OCI-LY1 (cell line): ENCODE results near the gene DPM3.

ENCODE experiments used
- H2AFZ ChIP-seq: fragments of 200-600 bp; sonication (generic), shearing (Covaris generic); 2 replicates; pipeline ENCODE4 v1.6.0; 2014; ENCODE audit warnings: antibody characterized with exemption, mild to moderate bottlenecking, low read length
- H3F3A ChIP-seq: fragments of 200-600 bp; sonication (generic), shearing (Covaris generic); 2 replicates; pipeline ENCODE4 v1.6.0; 2014; ENCODE audit warnings: mild to moderate bottlenecking, antibody characterized with exemption, low read length, moderate library complexity; ENCODE audit not compliant: insufficient read depth
- H3K27ac ChIP-seq: fragments of 200-600 bp; sonication (generic); 2 replicates; pipeline ENCODE4 v1.5.1; 2014; ENCODE audit warnings: low read length, mixed run types, mild to moderate bottlenecking, low read depth; ENCODE audit not compliant: poor library complexity, severe bottlenecking
- H3K27me3 ChIP-seq: fragments of 200-600 bp; sonication (generic); 2 replicates; pipeline ENCODE4 v1.6.0; 2014; ENCODE audit warnings: antibody characterized with exemption, mild to moderate bottlenecking, low read length, moderate library complexity; ENCODE audit not compliant: insufficient read depth
- H3K36me3 ChIP-seq: fragments of 200-600 bp; sonication (generic); 2 replicates; pipeline ENCODE4 v1.6.1; 2014; ENCODE audit warnings: mild to moderate bottlenecking, antibody characterized with exemption, low read length, moderate library complexity, mixed read lengths; ENCODE audit not compliant: insufficient read depth
- H3K4me1 ChIP-seq: fragments of 200-600 bp; sonication (generic); 2 replicates; pipeline ENCODE4 v1.5.1; 2014; ENCODE audit warnings: mild to moderate bottlenecking, low read length, moderate library complexity; ENCODE audit not compliant: insufficient read depth, severe bottlenecking
- H3K4me2 ChIP-seq: fragments of 200-600 bp; sonication (generic), shearing (Covaris generic); 2 replicates; pipeline ENCODE4 v1.6.1; 2014; ENCODE audit warnings: low read length
- H3K4me3 ChIP-seq: fragments of 200-600 bp; sonication (generic); 2 replicates; pipeline ENCODE4 v1.5.1; 2014; ENCODE audit warnings: low read length, low read depth, mild to moderate bottlenecking, mixed read lengths; ENCODE audit not compliant: poor library complexity, severe bottlenecking
- H3K79me2 ChIP-seq: fragments of 200-600 bp; shearing (Covaris generic); 2 replicates; pipeline ENCODE4 v1.6.1; 2016; ENCODE audit warnings: mixed run types, low read length, mixed read lengths; ENCODE audit not compliant: insufficient read depth
- H3K9ac ChIP-seq: fragments of 200-600 bp; sonication (generic), shearing (Covaris generic); 2 replicates; pipeline ENCODE4 v1.6.1; 2014; ENCODE audit warnings: mild to moderate bottlenecking, low read length, mixed read lengths
- H3K9me2 ChIP-seq: fragments of 200-600 bp; sonication (generic), shearing (Covaris generic); 2 replicates; pipeline ENCODE4 v1.6.1; 2014; ENCODE audit warnings: low read depth, mild to moderate bottlenecking, low read length, mixed read lengths
- H3K9me3 ChIP-seq: fragments of 200-600 bp; shearing (Covaris generic); 2 replicates; pipeline ENCODE4 v1.6.1; 2014; ENCODE audit warnings: low read length, mixed read lengths
- H4K20me1 ChIP-seq: fragments of 200-600 bp; sonication (generic), shearing (Covaris generic); 2 replicates; pipeline ENCODE4 v1.6.0; 2016; ENCODE audit warnings: mild to moderate bottlenecking, low read length; ENCODE audit not compliant: insufficient read depth
- CTCF ChIP-seq: fragments of 200-600 bp; sonication (generic), shearing (Covaris generic); IDR thresholded peaks from 2 replicates; pipeline ENCODE4 v1.5.1; 2017; ENCODE audit warnings: mild to moderate bottlenecking, antibody characterized with exemption, low read length, moderate library complexity, mixed read lengths
- EZH2 ChIP-seq: fragments of 200-600 bp; sonication (generic), shearing (Covaris generic); IDR thresholded peaks from 2 replicates; pipeline ENCODE4 v1.8.0; 2017; ENCODE audit warnings: borderline replicate concordance, mixed run types, mild to moderate bottlenecking, antibody characterized with exemption, low read length, moderate library complexity, mixed read lengths

The DPM3 gene

GRCh38 chr1:155176544-155177071 lies 36.3 kb upstream of the DPM3 start:
- peaks cover 13% of the 10 kb centered on the region for H3K36me3 ChIP-seq

GRCh38 chr1:155175927-155176371 lies 35.6 kb upstream of the DPM3 start:
- peaks cover 13% of the 10 kb centered on the region for H3K36me3 ChIP-seq
- peaks cover 4% of the 10 kb centered on the region; the same call in 1 of the 2 replicates for H3F3A ChIP-seq
- H3K4me2 ChIP-seq = no peak overlapping the region
- no peak overlapping the region for H2AFZ ChIP-seq
- H3K4me3 ChIP-seq = no peak overlapping the region
- H3K9me2 ChIP-seq = no peaks in the 10 kb centered on the region
- no peak overlapping the region for H3K9ac ChIP-seq
- no peaks in the 10 kb centered on the region for H3K79me2 ChIP-seq
- peak overlapping the region; percentile 24 for H3K27ac ChIP-seq
- peaks cover 28% of the 10 kb centered on the region for H3K4me1 ChIP-seq
- no peaks in the 10 kb centered on the region for H4K20me1 ChIP-seq
- peak; percentile 57 for TF ChIP-seq CTCF
- TF ChIP-seq EZH2 = no peak
- H3K27me3 ChIP-seq = no peaks in the 10 kb centered on the region
- H3K9me3 ChIP-seq = no peaks in the 10 kb centered on the region

More at GRCh38 chr1:155176544-155177071, 36.3 kb upstream of the DPM3 start:
- TF ChIP-seq EZH2 (no peak), CTCF (peak; percentile 85)
- Histone ChIP-seq H3K4me1 (peaks cover 28% of the 10 kb centered on the region), H3K9ac (no peak overlapping the region), H3K9me2 (no peaks in the 10 kb centered on the region), H3K4me3 (no peak overlapping the region), H2AFZ (no peak overlapping the region), H4K20me1 (no peaks in the 10 kb centered on the region), H3K27me3 (no peaks in the 10 kb centered on the region), H3F3A (peaks cover 4% of the 10 kb centered on the region; the same call in 1 of the 2 replicates), H3K27ac (peak overlapping the region; percentile 6), H3K4me2 (no peak overlapping the region), H3K9me3 (no peaks in the 10 kb centered on the region), H3K79me2 (no peaks in the 10 kb centered on the region)

- H3K4me3 ChIP-seq = no peak overlapping the region
These were observed 35.1 kb upstream of the DPM3 start for GRCh38 chr1:155175281-155175926.

More at GRCh38 chr1:155175281-155175926, 35.1 kb upstream of the DPM3 start:
- no peaks in the 10 kb centered on the region for H3K27me3 ChIP-seq
- no peaks in the 10 kb centered on the region for H3K9me2 ChIP-seq
- H3F3A ChIP-seq = peaks cover 4% of the 10 kb centered on the region; the same call in 1 of the 2 replicates
- H3K4me1 ChIP-seq = peaks cover 28% of the 10 kb centered on the region
- H3K9me3 ChIP-seq = no peaks in the 10 kb centered on the region
- H2AFZ ChIP-seq = no peak overlapping the region
- H3K4me2 ChIP-seq = no peak overlapping the region
- H4K20me1 ChIP-seq = no peaks in the 10 kb centered on the region
- no peak overlapping the region for H3K9ac ChIP-seq
- TF ChIP-seq EZH2 (no peak), CTCF (no peak)
- peaks cover 14% of the 10 kb centered on the region for H3K36me3 ChIP-seq
- peak overlapping the region; percentile 24 for H3K27ac ChIP-seq
- no peaks in the 10 kb centered on the region for H3K79me2 ChIP-seq
